Subcutaneous adipose tissue (tissue), 4 donors: ENCODE results near the gene TMEFF2. TPM values are rescaled to one million over a fixed set of nuclear protein-coding genes. Genes with fewer than 3 reads are reported as not detected.

ENCODE experiments used
- total RNA-seq, 4 donors: library from RNA; depleted of rRNA; stranded (reverse); fragments of >200 nt; gene quantifications; one replicate each; pipeline ENCODE4 v1.1.0, GENCODE V29; 2016
- TF ChIP-seq, protein P1 (sequence below): fragments of 450-650 bp; IDR thresholded peaks from one replicate; pipeline ENCODE4 v1.5.1; 2016; ENCODE audit warnings: low read depth, mild to moderate bottlenecking, control low read depth, antibody characterized with exemption, moderate library complexity

TMEFF2 gene
- total RNA-seq, 4 donors from 2014 or later, result 0.22 TPM; not detected in 3

DNA sequence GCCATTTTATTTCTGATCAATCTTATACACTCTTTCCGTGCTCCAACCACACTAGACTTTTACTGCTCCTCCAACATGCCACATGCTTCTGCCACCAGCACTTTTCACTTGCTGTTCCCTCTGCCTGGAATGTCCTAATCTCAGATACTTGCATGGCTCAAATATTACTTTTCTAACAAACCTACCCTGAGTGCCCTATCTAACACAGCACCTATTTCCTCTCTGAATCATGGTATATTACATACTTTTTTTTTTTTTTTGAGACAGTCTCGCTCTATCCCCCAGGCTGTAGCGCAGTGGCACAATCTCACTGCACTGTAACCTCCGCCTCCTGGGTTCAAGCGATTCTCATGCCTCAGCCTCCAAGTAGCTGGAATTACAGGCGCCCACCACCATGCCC lies 181.5 kb downstream of the TMEFF2 start:
- TF ChIP-seq, protein P1, sequence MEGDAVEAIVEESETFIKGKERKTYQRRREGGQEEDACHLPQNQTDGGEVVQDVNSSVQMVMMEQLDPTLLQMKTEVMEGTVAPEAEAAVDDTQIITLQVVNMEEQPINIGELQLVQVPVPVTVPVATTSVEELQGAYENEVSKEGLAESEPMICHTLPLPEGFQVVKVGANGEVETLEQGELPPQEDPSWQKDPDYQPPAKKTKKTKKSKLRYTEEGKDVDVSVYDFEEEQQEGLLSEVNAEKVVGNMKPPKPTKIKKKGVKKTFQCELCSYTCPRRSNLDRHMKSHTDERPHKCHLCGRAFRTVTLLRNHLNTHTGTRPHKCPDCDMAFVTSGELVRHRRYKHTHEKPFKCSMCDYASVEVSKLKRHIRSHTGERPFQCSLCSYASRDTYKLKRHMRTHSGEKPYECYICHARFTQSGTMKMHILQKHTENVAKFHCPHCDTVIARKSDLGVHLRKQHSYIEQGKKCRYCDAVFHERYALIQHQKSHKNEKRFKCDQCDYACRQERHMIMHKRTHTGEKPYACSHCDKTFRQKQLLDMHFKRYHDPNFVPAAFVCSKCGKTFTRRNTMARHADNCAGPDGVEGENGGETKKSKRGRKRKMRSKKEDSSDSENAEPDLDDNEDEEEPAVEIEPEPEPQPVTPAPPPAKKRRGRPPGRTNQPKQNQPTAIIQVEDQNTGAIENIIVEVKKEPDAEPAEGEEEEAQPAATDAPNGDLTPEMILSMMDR, result no peak

- TF ChIP-seq, protein P1, result no peak
Measured at GRCh38 chr2:192011196-192011595, 183.5 kb downstream of the TMEFF2 start.

DNA sequence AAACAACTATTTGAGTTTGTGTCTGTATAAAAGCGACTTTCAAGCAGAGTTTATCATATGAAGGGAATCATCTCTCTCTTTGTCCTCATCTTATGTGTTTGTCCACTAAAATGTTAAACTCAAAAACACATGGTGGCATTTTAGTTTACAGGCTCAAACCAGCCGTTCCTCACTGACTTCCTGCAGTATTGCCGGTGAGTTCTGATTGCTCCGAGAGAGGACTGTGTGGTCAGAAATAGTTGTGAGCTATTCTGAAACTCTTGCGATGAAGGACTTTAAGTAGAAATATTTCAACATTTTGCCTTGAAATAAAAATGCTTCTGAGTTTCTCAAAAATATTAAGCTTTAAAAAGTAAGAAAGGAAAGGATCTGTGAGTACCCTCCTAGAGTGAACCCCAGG lies 184.7 kb downstream of the TMEFF2 start:
- TF ChIP-seq, protein P1, result no peak

GRCh38 chr2:192007581-192008228 lies 187.0 kb downstream of the TMEFF2 start:
- TF ChIP-seq, protein P1, result no peak

DNA sequence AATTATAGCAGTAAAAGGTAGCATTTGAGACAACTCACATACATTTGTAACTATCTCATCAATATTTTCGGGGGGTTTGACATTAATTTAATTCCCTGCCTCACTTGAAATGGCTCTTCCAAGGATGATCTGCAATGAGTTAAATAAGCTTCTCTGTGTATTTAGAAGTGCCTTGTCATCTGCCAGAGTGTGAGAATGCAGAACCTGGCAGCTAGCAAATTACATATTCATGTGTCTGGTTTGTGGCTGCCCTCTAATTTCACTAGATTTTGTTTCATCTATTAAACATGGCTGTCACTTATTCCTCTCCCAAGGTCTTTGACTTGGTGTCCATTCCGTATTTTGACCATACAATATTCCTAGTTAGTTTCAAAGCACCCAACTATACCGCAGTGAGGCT lies 189.5 kb downstream of the TMEFF2 start:
- TF ChIP-seq, protein P1, result no peak

DNA sequence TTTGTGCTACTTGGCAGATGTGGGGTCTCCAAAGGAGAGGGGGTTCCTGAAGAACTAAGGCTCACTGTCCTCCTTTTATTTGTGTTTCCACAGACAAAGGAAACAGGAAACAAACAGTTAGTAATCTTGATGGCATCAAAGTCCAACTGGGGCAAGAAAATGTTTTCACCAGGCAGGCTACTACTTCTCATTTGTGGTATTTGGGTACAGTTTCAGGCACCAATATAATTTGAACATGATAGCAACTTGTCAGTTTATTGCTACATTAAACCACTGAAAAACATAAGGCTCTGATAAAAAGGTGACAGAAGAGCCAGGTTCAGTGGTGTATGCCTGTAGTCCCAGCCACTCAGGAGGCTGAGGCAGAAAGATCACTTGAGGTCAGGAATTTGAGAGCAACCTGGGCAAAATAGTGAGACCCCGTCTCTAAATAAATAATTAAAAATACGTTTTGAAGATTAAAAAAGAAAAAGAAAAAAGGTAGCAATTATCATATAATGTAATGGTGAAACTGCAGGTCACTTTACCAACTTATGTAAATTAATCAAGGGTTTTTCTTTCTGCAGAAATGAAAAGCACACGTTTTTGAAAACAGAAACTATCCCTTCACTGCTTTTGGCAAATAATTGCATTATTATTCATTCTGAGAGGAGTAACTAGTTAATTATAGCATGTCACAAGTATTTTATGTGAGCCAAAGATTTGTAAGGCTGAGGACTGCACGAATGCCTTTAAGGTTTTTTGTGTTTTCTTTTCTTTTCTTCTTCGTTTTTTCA lies 190.4 kb downstream of the TMEFF2 start:
- TF ChIP-seq, protein P1, result no peak

- TF ChIP-seq, protein P1, result no peak
Measured at GRCh38 chr2:192002418-192002817, 192.3 kb downstream of the TMEFF2 start.
